Smooth muscle cell (in vitro differentiated cells): ENCODE measurements around the gene CREB5. TPM values are rescaled to one million over a fixed set of nuclear protein-coding genes. Genes with fewer than 3 reads are reported as not detected.

Experiments used
- DNase-seq: peaks from one replicate; lab custom pipeline; 2025; ENCODE audit not compliant: unreplicated experiment; lab: John Stamatoyannopoulos, UW
- H2AFZ ChIP-seq: fragments of 200-600 bp; sonication (generic); 2 replicates; pipeline ENCODE4 v1.6.0; 2016; ENCODE audit warnings: antibody characterized with exemption, low read depth, mild to moderate bottlenecking
- H3F3A ChIP-seq: fragments of 200-600 bp; sonication (generic); 2 replicates; pipeline ENCODE4 v1.6.0; 2017; ENCODE audit warnings: antibody characterized with exemption, low read depth
- H3K27ac ChIP-seq: fragments of 200-600 bp; sonication (generic); 2 replicates; pipeline ENCODE4 v1.5.1; 2016; ENCODE audit warnings: low read depth, mild to moderate bottlenecking
- H3K27me3 ChIP-seq: fragments of 200-600 bp; sonication (generic); 2 replicates; pipeline ENCODE4 v1.6.1; 2016; ENCODE audit warnings: low read depth, mild to moderate bottlenecking
- H3K36me3 ChIP-seq: fragments of 200-600 bp; sonication (generic); 2 replicates; pipeline ENCODE4 v1.5.1; 2016; ENCODE audit warnings: low read depth
- H3K4me1 ChIP-seq: fragments of 200-600 bp; sonication (generic); 2 replicates; pipeline ENCODE4 v1.5.1; 2016; ENCODE audit warnings: low read depth
- H3K4me2 ChIP-seq: fragments of 200-600 bp; sonication (generic); 2 replicates; pipeline ENCODE4 v1.6.0; 2016; ENCODE audit warnings: mild to moderate bottlenecking
- H3K4me3 ChIP-seq: fragments of 200-600 bp; sonication (generic); 2 replicates; pipeline ENCODE4 v1.5.1; 2016; ENCODE audit warnings: mild to moderate bottlenecking
- H3K79me2 ChIP-seq: fragments of 200-600 bp; sonication (generic); 2 replicates; pipeline ENCODE4 v1.6.0; 2016; ENCODE audit warnings: low read depth, mild to moderate bottlenecking
- H3K9ac ChIP-seq: fragments of 200-600 bp; sonication (generic); 2 replicates; pipeline ENCODE4 v1.6.0; 2016; ENCODE audit warnings: low read depth
- H3K9me3 ChIP-seq: fragments of 200-600 bp; sonication (generic); replicated peaks from 2 replicates; pipeline ENCODE4 v1.5.1; 2016; ENCODE audit warnings: low read depth
- H4K20me1 ChIP-seq: fragments of 200-600 bp; sonication (generic); 2 replicates; pipeline ENCODE4 v1.6.0; 2016; ENCODE audit warnings: low read depth
- CTCF ChIP-seq: fragments of 200-600 bp; sonication (generic); IDR thresholded peaks from 2 replicates; pipeline ENCODE4 v1.5.1; 2017; ENCODE audit warnings: borderline replicate concordance, mild to moderate bottlenecking, antibody characterized with exemption; ENCODE audit not compliant: insufficient read depth, poor library complexity, severe bottlenecking
- WGBS: methylation state at CpG from one replicate; pipeline ENCODE4 v1.1.7; 2016; ENCODE audit warnings: low lambda C conversion rate; 5-methylcytosine and 5-hydroxymethylcytosine counted together
- polyA plus RNA-seq: library from polyadenylated mRNA; unstranded; fragments of >200 nt; fragmentation: Nextera tagmentation; extraction: Ambion mirVana; gene quantifications from 2 replicates; pipeline ENCODE4 v1.2.1, GENCODE V29; 2016
- total RNA-seq: library from RNA; depleted of rRNA; stranded (reverse); fragments of >200 nt; gene quantifications from 2 replicates; pipeline ENCODE4 v1.2.3, GENCODE V29; 2014

The CREB5 gene
- total and polyA plus RNA-seq, 2 experiments from 2014 or later: 6.2 to 18.2 TPM

- Histone ChIP-seq H3K27me3 (peaks cover 3% of the 10 kb centered on the region), H3K4me2 (no peak overlapping the region), H3K79me2 (no peaks in the 10 kb centered on the region), H3K9ac (no peak overlapping the region), H4K20me1 (no peaks in the 10 kb centered on the region), H3K9me3 (no peaks in the 10 kb centered on the region), H3K27ac (no peak overlapping the region), H3K4me3 (no peak overlapping the region), H2AFZ (no peak overlapping the region), H3K4me1 (no peaks in the 10 kb centered on the region), H3K36me3 (no peaks in the 10 kb centered on the region), H3F3A (no peaks in the 10 kb centered on the region)
- DNase-seq: no peak
- TF ChIP-seq CTCF: no peak
- 88% methylated on average over 11 of the region's 11 CpGs for WGBS
Measured at GRCh38 chr7:28507525-28508282, 95.4 kb downstream of the CREB5 start.

- no peaks in the 10 kb centered on the region for H4K20me1 ChIP-seq
- H3K9me3 ChIP-seq: no peaks in the 10 kb centered on the region
- no peak for TF ChIP-seq CTCF
- no peaks in the 10 kb centered on the region for H3K79me2 ChIP-seq
- 90% methylated on average over 12 of the region's 12 CpGs for WGBS
- H3K4me2 ChIP-seq: no peak overlapping the region
- H3K4me3 ChIP-seq: no peak overlapping the region
- H3F3A ChIP-seq: no peaks in the 10 kb centered on the region
- peaks cover 3% of the 10 kb centered on the region for H3K27me3 ChIP-seq
- H3K36me3 ChIP-seq: no peaks in the 10 kb centered on the region
- DNase-seq: no peak
- no peak overlapping the region for H3K9ac ChIP-seq
- no peak overlapping the region for H3K27ac ChIP-seq
- H3K4me1 ChIP-seq: no peaks in the 10 kb centered on the region
- no peak overlapping the region for H2AFZ ChIP-seq
Measured at GRCh38 chr7:28509251-28510025, 97.1 kb downstream of the CREB5 start.

- no peak overlapping the region for H2AFZ ChIP-seq
- H3K9me3 ChIP-seq: no peaks in the 10 kb centered on the region
- H3K4me3 ChIP-seq: no peak overlapping the region
- peaks cover 3% of the 10 kb centered on the region for H3K27me3 ChIP-seq
- DNase-seq: no peak
- no peaks in the 10 kb centered on the region for H3K4me1 ChIP-seq
- no peak overlapping the region for H3K27ac ChIP-seq
- no peak overlapping the region for H3K9ac ChIP-seq
- no peaks in the 10 kb centered on the region for H3F3A ChIP-seq
- 90% methylated on average over 2 of the region's 2 CpGs for WGBS
- no peaks in the 10 kb centered on the region for H4K20me1 ChIP-seq
- no peaks in the 10 kb centered on the region for H3K36me3 ChIP-seq
- TF ChIP-seq CTCF: no peak
- no peaks in the 10 kb centered on the region for H3K79me2 ChIP-seq
- H3K4me2 ChIP-seq: no peak overlapping the region
Measured at GRCh38 chr7:28510026-28510369, 97.7 kb downstream of the CREB5 start.
